GM19025 (cell line): ENCODE data around the gene IL17RB.

Source experiments
- ATAC-seq: cut with Tn5 transposase; IDR thresholded peaks from one replicate; pipeline ENCODE4 v1.9.1; 2021; ENCODE audit warnings: mild to moderate bottlenecking, low read depth, moderate library complexity; ENCODE audit not compliant: unreplicated experiment

The IL17RB gene

DNA sequence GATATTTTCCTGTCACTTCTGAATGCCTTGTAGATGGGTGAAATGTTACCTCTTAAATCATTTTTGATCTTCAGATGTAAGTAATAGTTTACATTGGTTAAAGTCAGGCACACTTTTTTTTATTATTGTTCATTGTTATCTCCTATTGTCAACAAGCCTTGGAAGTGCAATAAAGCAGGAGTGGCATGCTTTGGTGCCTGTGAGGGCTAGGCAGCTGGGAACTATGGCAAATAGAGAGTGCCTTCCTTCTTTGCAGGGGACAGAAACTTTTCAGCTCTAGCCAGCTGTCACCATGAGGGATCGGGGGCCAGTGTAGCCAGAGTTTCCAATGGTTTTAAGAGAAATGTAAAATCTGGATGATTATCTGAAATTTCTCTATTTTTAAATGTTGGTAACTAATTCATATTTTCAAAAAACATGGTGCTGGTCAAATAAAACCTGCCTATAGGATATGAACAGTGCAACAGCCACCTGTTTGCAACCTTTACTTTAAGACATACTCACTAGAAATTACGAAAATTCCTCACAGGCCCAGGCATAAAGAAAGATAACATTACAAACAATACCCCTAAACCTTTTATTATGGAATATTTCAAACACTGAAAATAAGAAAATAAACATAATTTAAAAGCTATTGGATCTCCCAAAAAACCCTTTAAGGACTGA is 54.4 kb downstream of the IL17RB start:
- ATAC-seq, result no peak

DNA sequence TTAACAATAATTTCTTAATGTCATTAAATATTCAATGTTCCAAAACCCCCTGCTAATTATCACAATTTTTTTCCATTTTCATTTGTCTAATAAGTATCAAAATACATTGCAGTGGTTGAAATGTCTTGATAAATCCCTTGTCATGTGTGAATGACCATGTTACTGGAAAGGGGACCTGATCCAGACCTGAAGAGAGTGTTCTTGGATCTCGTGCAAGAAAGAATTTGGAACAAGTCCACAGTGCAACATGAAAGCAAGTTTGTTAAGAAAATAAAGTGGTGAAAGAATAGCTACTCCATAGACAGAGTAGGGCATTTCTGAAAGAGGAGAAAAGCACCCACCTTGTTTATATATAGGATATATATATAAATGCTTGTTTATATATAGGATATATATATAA is 55.7 kb downstream of the IL17RB start:
- ATAC-seq, result no peak

DNA sequence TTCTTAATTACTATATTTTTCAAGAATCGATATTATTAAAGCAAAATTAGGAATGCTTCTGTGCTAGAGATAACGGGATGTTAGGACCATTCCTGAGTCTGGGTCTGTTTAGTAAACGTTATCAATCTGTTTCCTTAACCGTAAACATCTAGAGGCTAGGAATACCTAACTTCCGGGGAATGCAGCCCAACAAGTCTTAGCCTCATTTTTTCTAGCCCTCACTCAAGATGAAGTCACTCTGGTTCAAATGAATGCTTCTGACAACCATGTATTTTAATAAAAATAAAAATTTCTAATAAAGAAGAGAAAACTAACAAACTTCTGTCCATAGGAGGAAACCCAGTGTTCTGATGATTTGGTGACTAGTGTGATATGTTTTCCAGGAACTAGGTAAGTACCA is 56.3 kb downstream of the IL17RB start:
- no peak for ATAC-seq

DNA sequence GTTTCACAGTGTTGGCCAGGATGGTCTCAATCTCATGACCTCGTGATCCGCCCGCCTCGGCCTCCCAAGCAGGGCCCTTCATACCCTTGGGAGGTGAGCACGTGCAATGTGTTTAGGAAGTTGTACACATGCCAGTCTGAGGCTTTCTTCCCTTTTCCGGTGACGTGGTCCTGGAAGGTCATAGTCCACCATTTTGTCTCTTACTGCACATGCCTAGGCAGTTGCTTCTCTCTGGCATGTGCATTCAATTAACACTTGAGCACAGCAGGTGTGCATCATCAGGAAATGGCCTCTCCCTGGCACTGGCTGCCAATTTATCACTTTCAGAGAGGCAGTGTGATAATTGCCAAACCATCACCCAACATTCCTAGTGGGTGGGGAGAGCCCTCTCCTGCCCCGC is 67.0 kb downstream of the IL17RB start:
- no peak for ATAC-seq
